Measurements from ENCODE around the gene TMPRSS9. TPM values are rescaled to one million over a fixed set of nuclear protein-coding genes. Genes with fewer than 3 reads are reported as not detected.

Gene TMPRSS9
- polyA plus RNA-seq, 1 donor (not counting 4 experiments of a cell fraction or from before 2014, with no cell fraction given): not detected

- no peak overlapping the region for H3K4me3 ChIP-seq (ENCODE audit: control insufficient read depth in 2 of 3, extremely low read depth in 1 of 3, insufficient read depth in 2 of 3, low read depth in 1 of 3, low read length in 3 of 3)
- H3K36me3 ChIP-seq (ENCODE audit: control insufficient read depth in 2 of 2, extremely low read depth in 1 of 2, insufficient read depth in 2 of 2, low read length in 2 of 2): peaks cover 3 to 6% of the 10 kb centered on the region in 2 experiments
- no peak overlapping the region for H2AFZ ChIP-seq (ENCODE audit: control insufficient read depth, low read length)
- H3K27ac ChIP-seq (ENCODE audit: control insufficient read depth, insufficient read depth, low read length): no peak overlapping the region
- H3K9ac ChIP-seq (ENCODE audit: control insufficient read depth, extremely low read depth, insufficient read depth, low read length): no peak overlapping the region
- dilution Hi-C loops (cut with MboI; ENCODE audit: extremely low pct_ligation_motif_present, low sequenced_read_pairs): no loop called here
- TF ChIP-seq EZH2 (IDR thresholded peaks at IDR 0.05; ENCODE audit: low read length): no peak
- TF ChIP-seq CTCF (optimal IDR thresholded peaks at IDR 0.05 in 1 of 3, IDR thresholded peaks at IDR 0.05 in 1 of 3, conservative IDR thresholded peaks at IDR 0.05 in 1 of 3; ENCODE audit: extremely low read depth in 1 of 3, insufficient read depth in 2 of 3, low read length in 3 of 3): no peak
- peaks cover 12% of the 10 kb centered on the region for H3K4me1 ChIP-seq (ENCODE audit: control insufficient read depth, extremely low read depth, insufficient read depth, low read length)
- H3K79me2 ChIP-seq (ENCODE audit: control insufficient read depth, insufficient read depth, low read length): peaks cover 70% of the 10 kb centered on the region
- DNase-seq (ENCODE audit: low read depth, low spot score) (no peak), FAIRE-seq (no peak)
- no peaks in the 10 kb centered on the region for H3K27me3 ChIP-seq (ENCODE audit: control insufficient read depth, extremely low read depth, insufficient read depth, low read length)
- no peaks in the 10 kb centered on the region for H3K9me1 ChIP-seq (ENCODE audit: control insufficient read depth, extremely low read depth, insufficient read depth, low read length)
- no peak overlapping the region for H3K4me2 ChIP-seq (ENCODE audit: control insufficient read depth, extremely low read depth, insufficient read depth, low read depth, low read length)
- no peaks in the 10 kb centered on the region for H3K9me3 ChIP-seq (ENCODE audit: control insufficient read depth, low read depth, low read length)
- H4K20me1 ChIP-seq (ENCODE audit: control insufficient read depth, extremely low read depth, insufficient read depth, low read length): peaks cover 3% of the 10 kb centered on the region
These were observed 29.8 kb upstream of the TMPRSS9 start for GRCh38 chr19:2330255-2330631.

GRCh38 chr19:2330632-2331284 is 29.3 kb upstream of the TMPRSS9 start:
- no peak for DNase-seq (ENCODE audit: low read depth, low spot score)
- no peak overlapping the region for H3K4me3 ChIP-seq (ENCODE audit: control insufficient read depth in 2 of 3, extremely low read depth in 1 of 3, insufficient read depth in 2 of 3, low read depth in 1 of 3, low read length in 3 of 3)
- H3K79me2 ChIP-seq (ENCODE audit: control insufficient read depth, insufficient read depth, low read length): peaks cover 67% of the 10 kb centered on the region

More at GRCh38 chr19:2330632-2331284, 29.3 kb upstream of the TMPRSS9 start:
- Histone ChIP-seq H3K27ac (ENCODE audit: control insufficient read depth, insufficient read depth, low read length) (no peak overlapping the region), H3K4me1 (ENCODE audit: control insufficient read depth, extremely low read depth, insufficient read depth, low read length) (peaks cover 12% of the 10 kb centered on the region), H3K27me3 (ENCODE audit: control insufficient read depth, extremely low read depth, insufficient read depth, low read length) (no peaks in the 10 kb centered on the region), H3K9me1 (ENCODE audit: control insufficient read depth, extremely low read depth, insufficient read depth, low read length) (peaks cover under 1% of the 10 kb centered on the region), H3K4me2 (ENCODE audit: control insufficient read depth, extremely low read depth, insufficient read depth, low read depth, low read length) (no peak overlapping the region), H3K36me3 (ENCODE audit: control insufficient read depth in 2 of 2, extremely low read depth in 1 of 2, insufficient read depth in 2 of 2, low read length in 2 of 2) (peaks cover 3 to 6% of the 10 kb centered on the region in 2 experiments), H3K9ac (ENCODE audit: control insufficient read depth, extremely low read depth, insufficient read depth, low read length) (no peak overlapping the region), H4K20me1 (ENCODE audit: control insufficient read depth, extremely low read depth, insufficient read depth, low read length) (peaks cover 5% of the 10 kb centered on the region), H2AFZ (ENCODE audit: control insufficient read depth, low read length) (no peak overlapping the region), H3K9me3 (ENCODE audit: control insufficient read depth, low read depth, low read length) (no peaks in the 10 kb centered on the region)
- TF ChIP-seq CTCF (optimal IDR thresholded peaks at IDR 0.05 in 1 of 3, IDR thresholded peaks at IDR 0.05 in 1 of 3, conservative IDR thresholded peaks at IDR 0.05 in 1 of 3; ENCODE audit: extremely low read depth in 1 of 3, insufficient read depth in 2 of 3, low read length in 3 of 3) (no peak), EZH2 (IDR thresholded peaks at IDR 0.05; ENCODE audit: low read length) (no peak)
- dilution Hi-C loops (cut with MboI; ENCODE audit: extremely low pct_ligation_motif_present, low sequenced_read_pairs): no loop called here
- no peak for FAIRE-seq
